LNCaP clone FGC (cell line): Measurements from ENCODE around the gene RAB14.

ENCODE experiments used
- DNase-seq: peaks from one replicate; pipeline ENCODE4 v3.0.0-alpha.2; 2011; ENCODE audit warnings: low read depth
- H3K4me3 ChIP-seq: 2 replicates; pipeline ENCODE4 v1.5.1; 2011; ENCODE audit warnings: mild to moderate bottlenecking, low read depth, low read length, control low read depth
- TF ChIP-seq, protein P1 (sequence below): IDR thresholded peaks from 2 replicates; pipeline ENCODE4 v1.5.1; 2012; ENCODE audit warnings: mild to moderate bottlenecking; ENCODE audit not compliant: control insufficient read depth, insufficient read depth; ENCODE audit errors: extremely low read depth

The RAB14 gene

DNA sequence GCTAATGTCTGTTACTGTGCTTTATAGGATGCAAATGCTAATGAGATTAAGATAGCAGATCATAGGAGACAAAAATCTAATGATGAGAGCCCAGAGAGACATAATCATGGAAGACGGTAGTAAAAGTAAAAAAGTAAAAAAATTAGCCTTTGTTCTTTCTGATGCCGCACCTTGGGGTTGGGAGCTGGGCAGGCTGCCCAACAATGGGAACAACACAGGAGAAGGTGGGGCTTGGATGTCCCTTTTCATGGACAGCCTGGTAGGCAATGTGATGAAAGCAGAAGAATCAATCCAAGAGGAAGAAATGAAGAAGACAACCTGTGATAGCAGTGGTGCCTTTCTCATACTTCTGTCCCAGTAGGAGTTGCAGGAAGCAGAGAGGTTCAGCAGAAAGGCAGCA is 57.2 kb downstream of the RAB14 start:
- TF ChIP-seq, protein P1, sequence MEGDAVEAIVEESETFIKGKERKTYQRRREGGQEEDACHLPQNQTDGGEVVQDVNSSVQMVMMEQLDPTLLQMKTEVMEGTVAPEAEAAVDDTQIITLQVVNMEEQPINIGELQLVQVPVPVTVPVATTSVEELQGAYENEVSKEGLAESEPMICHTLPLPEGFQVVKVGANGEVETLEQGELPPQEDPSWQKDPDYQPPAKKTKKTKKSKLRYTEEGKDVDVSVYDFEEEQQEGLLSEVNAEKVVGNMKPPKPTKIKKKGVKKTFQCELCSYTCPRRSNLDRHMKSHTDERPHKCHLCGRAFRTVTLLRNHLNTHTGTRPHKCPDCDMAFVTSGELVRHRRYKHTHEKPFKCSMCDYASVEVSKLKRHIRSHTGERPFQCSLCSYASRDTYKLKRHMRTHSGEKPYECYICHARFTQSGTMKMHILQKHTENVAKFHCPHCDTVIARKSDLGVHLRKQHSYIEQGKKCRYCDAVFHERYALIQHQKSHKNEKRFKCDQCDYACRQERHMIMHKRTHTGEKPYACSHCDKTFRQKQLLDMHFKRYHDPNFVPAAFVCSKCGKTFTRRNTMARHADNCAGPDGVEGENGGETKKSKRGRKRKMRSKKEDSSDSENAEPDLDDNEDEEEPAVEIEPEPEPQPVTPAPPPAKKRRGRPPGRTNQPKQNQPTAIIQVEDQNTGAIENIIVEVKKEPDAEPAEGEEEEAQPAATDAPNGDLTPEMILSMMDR, result no peak
- no peak for DNase-seq
- H3K4me3 ChIP-seq, result no peak overlapping the region

DNA sequence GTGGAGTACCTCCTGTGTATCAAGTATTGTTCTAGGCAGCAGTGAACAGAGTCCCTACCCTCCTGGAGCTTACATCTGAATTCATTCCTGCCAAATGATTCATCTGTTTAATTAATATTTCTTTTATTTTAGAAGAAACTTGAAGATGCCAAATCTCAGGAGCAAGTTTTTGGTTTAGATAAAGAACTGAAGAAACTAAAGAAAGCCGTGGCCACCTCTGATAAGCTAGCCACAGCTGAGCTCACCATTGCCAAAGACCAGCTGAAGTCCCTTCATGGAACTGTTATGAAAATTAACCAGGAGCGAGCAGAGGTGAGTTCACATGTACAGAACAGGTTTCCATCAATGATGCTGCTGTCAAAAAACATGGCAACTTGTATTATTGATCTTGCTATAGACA is 57.9 kb downstream of the RAB14 start:
- TF ChIP-seq, protein P1, result no peak
- no peak overlapping the region for H3K4me3 ChIP-seq
- no peak for DNase-seq

DNA sequence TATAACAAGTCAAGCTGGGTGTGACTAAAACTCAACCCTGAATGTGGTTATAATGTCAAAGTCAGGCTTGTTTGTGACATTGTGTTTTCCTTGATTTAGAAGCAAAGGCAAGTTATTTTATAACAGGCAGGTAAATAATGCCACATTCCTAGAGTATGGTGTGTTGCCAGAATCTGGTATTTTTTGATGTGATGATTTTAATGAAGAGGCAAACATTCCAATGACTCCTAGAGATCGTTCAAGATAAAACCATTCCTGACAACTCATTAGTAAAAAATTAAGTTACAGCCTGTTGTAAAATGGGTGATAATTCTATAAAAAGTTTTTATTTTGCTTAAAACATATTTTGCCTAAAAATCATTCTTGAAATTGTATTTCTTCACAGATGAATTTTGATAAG is 60.0 kb downstream of the RAB14 start:
- TF ChIP-seq, protein P1, result no peak
- DNase-seq, result no peak

DNA sequence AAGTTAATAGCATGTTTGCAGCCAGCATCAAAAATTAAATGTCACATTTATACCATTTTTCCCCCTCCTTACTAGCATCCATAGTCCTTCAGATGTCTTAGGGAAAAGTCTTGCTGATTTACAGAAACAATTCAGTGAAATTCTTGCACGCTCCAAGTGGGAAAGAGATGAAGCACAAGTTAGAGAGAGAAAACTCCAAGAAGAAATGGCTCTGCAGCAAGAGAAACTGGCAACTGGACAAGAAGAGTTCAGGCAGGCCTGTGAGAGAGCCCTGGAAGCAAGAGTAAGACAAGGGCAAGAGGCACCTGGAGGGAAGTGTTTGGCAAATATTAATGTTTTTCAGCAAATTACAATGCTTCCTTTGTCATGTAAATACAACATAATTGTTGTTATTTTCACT is 60.4 kb downstream of the RAB14 start:
- DNase-seq, result no peak
- TF ChIP-seq, protein P1, result no peak
- no peak overlapping the region for H3K4me3 ChIP-seq

More for the DNA sequence above, 60.0 kb downstream of the RAB14 start:
- H3K4me3 ChIP-seq, result no peak overlapping the region

DNA sequence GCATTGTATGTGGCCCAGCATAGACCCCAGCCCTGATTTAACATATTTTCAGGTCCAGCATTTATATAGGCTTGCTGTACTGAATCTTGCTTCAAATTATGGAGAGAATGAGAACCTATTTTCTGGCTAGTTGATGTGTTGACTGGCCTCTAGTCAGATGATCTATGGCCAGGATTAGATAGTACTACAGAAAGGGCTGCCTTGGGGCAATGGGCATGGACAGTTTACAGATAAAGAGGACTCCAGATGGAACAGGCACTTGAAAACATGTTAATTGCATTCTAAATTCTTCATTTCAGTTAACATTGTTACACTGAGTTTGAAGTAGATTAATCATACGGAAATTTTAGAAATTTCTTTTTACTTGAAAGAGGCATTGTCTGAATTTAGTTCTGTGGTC is 61.5 kb downstream of the RAB14 start:
- no peak overlapping the region for H3K4me3 ChIP-seq
- TF ChIP-seq, protein P1, result no peak
- no peak for DNase-seq

DNA sequence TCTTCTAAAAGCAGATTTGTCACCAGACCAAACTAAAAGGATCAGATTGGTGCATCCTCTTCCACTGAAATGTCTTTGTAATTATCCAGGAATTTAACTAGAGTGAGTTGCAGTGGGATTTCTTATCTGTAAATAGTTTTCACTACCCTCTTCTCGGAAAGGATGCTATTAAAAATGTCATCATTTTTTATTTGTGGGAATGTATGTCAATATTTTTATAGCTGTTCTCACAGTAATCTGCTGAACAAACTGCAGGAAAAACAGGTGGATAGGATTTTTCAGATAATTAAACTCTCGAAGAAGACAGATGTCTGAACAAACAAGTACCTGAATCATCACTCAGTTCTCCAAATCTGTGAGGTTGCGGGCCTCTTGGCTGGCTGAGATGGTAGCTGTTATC is 62.7 kb downstream of the RAB14 start:
- no peak overlapping the region for H3K4me3 ChIP-seq
- DNase-seq, result peak; percentile 37
- TF ChIP-seq, protein P1, result no peak

DNA sequence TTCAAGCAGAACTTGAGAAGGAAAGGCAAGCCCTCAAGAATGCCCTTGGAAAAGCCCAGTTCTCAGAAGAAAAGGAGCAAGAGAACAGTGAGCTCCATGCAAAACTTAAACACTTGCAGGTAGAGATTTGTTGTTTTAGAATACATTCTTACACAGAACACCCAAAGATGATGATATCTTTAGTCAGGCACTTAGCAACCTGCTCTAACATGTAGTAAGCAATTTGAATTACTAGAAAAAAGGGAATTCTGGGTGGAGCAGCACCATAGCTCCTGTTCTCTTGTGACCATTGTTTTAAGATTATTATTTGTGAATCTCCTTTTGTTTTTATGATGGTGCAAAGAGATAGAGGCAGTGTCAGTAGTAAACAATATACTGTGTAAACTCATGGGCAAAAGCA is 63.1 kb downstream of the RAB14 start:
- DNase-seq, result no peak
- H3K4me3 ChIP-seq, result no peak overlapping the region

More for the DNA sequence above, 63.1 kb downstream of the RAB14 start:
- TF ChIP-seq, protein P1, result no peak
